AG04449 (cell line): Measurements from ENCODE around the gene CENPV.
"Not testable (repeated sequence)": the region's sequence is repeated elsewhere in the genome, so short reads cannot be mapped to it uniquely, and the experiment has no call there.

Experiments used
- CTCF ChIA-PET: fragments of 350-600 bp; formaldehyde crosslinking; extraction: SDS; loops from one replicate; lab custom pipeline; 2021; ENCODE audit warnings: antibody characterized with exemption; lab: Yijun Ruan, JAX
- POLR2A ChIA-PET: fragments of 400-600, 350-600 bp; formaldehyde crosslinking; extraction: SDS; loops from one replicate; lab custom pipeline; 2020; ENCODE audit warnings: antibody characterized with exemption, inconsistent platforms; lab: Yijun Ruan, JAX
- DNase-seq: peaks from one replicate; pipeline ENCODE4 v3.0.0-alpha.2; 2010; ENCODE audit warnings: low read depth, low spot score
- H3K4me3 ChIP-seq: 2 replicates; pipeline ENCODE4 v1.5.1; 2011; ENCODE audit warnings: low read depth, mild to moderate bottlenecking, control low read depth, low read length
- CTCF ChIP-seq: IDR thresholded peaks from one replicate; pipeline ENCODE4 v1.5.1; 2011; ENCODE audit warnings: mild to moderate bottlenecking, moderate library complexity, low read length, control low read depth, inconsistent platforms; ENCODE audit not compliant: insufficient read depth; ENCODE audit errors: missing control alignments

CENPV gene

DNA sequence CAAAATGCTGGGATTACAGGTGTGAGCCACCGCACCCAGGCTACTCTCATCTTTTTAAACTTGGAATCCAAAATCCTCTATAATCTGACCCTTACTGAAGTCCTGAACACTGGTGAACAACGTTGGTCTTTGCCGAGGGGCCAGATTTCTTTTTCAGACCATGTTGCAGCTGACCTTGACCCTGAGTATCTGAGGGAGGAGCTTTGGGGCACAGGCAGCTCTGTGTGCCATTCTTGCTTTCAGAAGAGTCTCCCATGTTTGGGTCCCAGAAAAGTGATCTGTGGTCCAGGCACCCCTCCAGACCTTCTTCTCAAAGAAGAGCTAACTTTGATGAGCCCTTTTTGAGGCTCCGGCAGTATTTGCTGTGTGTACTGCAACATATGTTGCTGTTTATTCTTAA lies 50.4 kb downstream of the CENPV start:
- no peak for TF ChIP-seq CTCF
- CTCF ChIA-PET, result interaction anchor here (0.6 to 1.8 kb wide), 5 partner anchors 12 to 61 kb away, joined by 3 to 4 read pairs (median 4); partner anchors contain the start of gene CENPV
- DNase-seq, result no peak
- POLR2A ChIA-PET, result no interaction called here
- H3K4me3 ChIP-seq, result no peak overlapping the region

- TF ChIP-seq CTCF, result no peak
- no peak overlapping the region for H3K4me3 ChIP-seq
- CTCF ChIA-PET, result interaction anchor here (0.7 to 1.8 kb wide), 3 partner anchors 8 to 61 kb away, joined by 3 to 4 read pairs (median 4); no protein-coding TSS in a partner anchor
- no peak for DNase-seq
- POLR2A ChIA-PET, result no interaction called here
These were observed 51.1 kb downstream of the CENPV start for GRCh38 chr17:16301963-16302855.

DNA sequence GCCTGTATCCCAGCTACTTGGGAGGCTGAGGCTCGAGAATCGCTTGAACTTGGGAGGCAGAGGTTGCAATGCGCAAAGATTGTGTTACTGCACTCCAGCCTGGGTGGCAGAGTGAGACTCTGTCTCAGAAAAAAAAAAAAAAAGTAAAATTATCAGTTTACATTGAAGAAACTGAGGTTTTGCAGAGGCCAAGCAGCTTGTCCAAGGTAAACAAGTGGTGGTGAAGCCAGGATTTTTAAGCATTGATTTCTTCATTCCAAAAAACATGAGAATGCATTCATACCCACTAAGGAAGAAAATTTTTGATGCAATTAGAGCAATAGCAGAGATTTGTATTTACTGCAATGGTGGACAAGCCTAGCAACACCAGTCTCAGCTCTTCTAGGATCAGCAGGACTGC lies 52.7 kb downstream of the CENPV start:
- ChIA-PET CTCF (no interaction called here), POLR2A (interaction anchor here (0.6 kb wide), 3 partner anchors 12 to 236 kb away, joined by 3 to 4 read pairs (median 3); no protein-coding TSS in a partner anchor)
- no peak overlapping the region for H3K4me3 ChIP-seq
- TF ChIP-seq CTCF, result no peak
- no peak for DNase-seq

DNA sequence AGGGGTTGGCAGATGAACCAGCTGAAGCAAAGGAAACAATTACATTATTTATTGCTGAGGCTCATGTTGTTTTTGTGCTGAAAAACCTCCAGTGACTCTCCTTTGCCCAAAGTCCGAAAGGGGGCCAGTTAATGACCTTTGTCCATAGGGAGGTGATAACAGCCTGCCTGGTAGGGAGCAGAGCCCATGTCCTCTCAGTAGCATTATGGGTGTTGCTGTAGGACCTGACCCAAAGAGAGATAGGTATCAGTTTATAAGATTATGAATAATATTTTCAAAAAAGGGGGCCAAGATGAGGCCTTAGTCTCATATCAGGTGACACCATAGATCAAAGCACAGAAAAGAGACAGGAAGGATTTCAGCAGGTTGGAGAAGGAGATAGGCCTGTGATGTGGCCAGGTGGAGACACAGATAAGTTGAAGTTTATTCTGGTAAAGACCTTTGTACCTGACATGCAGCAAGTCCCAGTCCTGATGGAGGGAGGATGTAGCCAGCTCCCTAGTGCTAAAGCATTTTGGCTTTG lies 55.1 kb downstream of the CENPV start:
- DNase-seq, result no peak
- POLR2A ChIA-PET, result no interaction called here
- CTCF ChIA-PET, result no interaction called here
- no peak for TF ChIP-seq CTCF
- H3K4me3 ChIP-seq, result no peak overlapping the region

- no peak overlapping the region for H3K4me3 ChIP-seq
- POLR2A ChIA-PET, result no interaction called here
- DNase-seq, result no peak
- no peak for TF ChIP-seq CTCF
- CTCF ChIA-PET, result no interaction called here
These were observed 55.7 kb downstream of the CENPV start for GRCh38 chr17:16297367-16298139.

- not testable (repeated sequence) for H3K4me3 ChIP-seq, DNase-seq
- ChIA-PET CTCF (interaction anchor here (0.6 to 3.3 kb wide), 5 partner anchors 9 to 132 kb away, joined by 3 to 19 read pairs (median 4); no protein-coding TSS in a partner anchor), POLR2A (interaction anchor here (1.0 to 1.2 kb wide), 2 partner anchors 10 to 85 kb away, joined by 3 to 4 read pairs; partner anchors contain the start of gene UBB)
These were observed 57.2 kb downstream of the CENPV start for GRCh38 chr17:16296072-16296471.
